ENCODE results near the gene PDCD6IP. TPM values are rescaled to one million over a fixed set of nuclear protein-coding genes. Genes with fewer than 3 reads are reported as not detected.

Gene PDCD6IP
- total RNA-seq, 1 experiment from 2014 or later: 266 TPM

DNA sequence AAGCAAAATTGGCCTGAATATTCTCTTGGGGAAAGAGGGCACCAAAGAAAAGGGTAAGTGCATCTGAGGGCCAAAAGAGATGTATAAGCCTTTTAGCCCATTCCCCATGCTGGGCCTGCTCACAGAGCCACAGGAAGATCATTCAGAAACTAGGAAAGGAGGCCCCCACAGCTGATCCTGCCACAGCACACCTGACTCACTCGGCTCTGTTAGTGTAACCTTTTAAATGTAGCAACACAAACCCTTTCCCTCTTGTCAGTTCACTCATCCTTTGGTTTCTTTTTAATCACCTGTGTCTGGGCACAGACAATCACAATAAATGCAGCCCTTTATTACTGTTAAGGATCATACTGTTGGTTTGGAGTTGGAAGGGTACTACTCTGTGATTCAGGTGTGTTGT, 69.9 kb downstream of the PDCD6IP start:
- DNase-seq: no peak
- no peaks in the 10 kb centered on the region for H4K20me1 ChIP-seq (ENCODE audit: low read length)
- no peaks in the 10 kb centered on the region for H3K79me2 ChIP-seq (ENCODE audit: low read length)
- H3K9me3 ChIP-seq (ENCODE audit: low read length): no peaks in the 10 kb centered on the region
- TF ChIP-seq EZH2phosphoT487 (IDR thresholded peaks at IDR 0.05; ENCODE audit: borderline replicate concordance, low read length) (no peak), EZH2 (IDR thresholded peaks at IDR 0.05; ENCODE audit: low read length, unreplicated experiment) (no peak)
- TF ChIP-seq, protein P1, sequence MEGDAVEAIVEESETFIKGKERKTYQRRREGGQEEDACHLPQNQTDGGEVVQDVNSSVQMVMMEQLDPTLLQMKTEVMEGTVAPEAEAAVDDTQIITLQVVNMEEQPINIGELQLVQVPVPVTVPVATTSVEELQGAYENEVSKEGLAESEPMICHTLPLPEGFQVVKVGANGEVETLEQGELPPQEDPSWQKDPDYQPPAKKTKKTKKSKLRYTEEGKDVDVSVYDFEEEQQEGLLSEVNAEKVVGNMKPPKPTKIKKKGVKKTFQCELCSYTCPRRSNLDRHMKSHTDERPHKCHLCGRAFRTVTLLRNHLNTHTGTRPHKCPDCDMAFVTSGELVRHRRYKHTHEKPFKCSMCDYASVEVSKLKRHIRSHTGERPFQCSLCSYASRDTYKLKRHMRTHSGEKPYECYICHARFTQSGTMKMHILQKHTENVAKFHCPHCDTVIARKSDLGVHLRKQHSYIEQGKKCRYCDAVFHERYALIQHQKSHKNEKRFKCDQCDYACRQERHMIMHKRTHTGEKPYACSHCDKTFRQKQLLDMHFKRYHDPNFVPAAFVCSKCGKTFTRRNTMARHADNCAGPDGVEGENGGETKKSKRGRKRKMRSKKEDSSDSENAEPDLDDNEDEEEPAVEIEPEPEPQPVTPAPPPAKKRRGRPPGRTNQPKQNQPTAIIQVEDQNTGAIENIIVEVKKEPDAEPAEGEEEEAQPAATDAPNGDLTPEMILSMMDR (conservative IDR thresholded peaks at IDR 0.05; ENCODE audit: low read depth, low read length): no peak
- H3K4me2 ChIP-seq (ENCODE audit: low read length): no peak overlapping the region
- no peak overlapping the region for H2AFZ ChIP-seq (ENCODE audit: low read length)
- ChIA-PET CTCF (no interaction called here), POLR2A (ENCODE audit: unreplicated experiment) (no interaction called here)
- BruUV-seq (replicated peaks): no TSS peak
- no peaks in the 10 kb centered on the region for H3K4me1 ChIP-seq (ENCODE audit: insufficient read depth, low read length)
- no peaks in the 10 kb centered on the region for H3K27me3 ChIP-seq (ENCODE audit: low read length)
- H3K27ac ChIP-seq (ENCODE audit: low read length): no peak overlapping the region
- H3K9me2 ChIP-seq (replicated peaks; ENCODE audit: low read length): no peaks in the 10 kb centered on the region
- H3F3A ChIP-seq (ENCODE audit: low read length, unreplicated experiment): no peaks in the 10 kb centered on the region
- no peak overlapping the region for H3K4me3 ChIP-seq (ENCODE audit: low read length)
- peaks cover 31% of the 10 kb centered on the region for H3K36me3 ChIP-seq (ENCODE audit: low read depth, low read length)
- no peak overlapping the region for H3K9ac ChIP-seq (ENCODE audit: low read length)
- intact Hi-C loops (cut with micrococcal nuclease): no loop called here
- no peak for ATAC-seq

DNA sequence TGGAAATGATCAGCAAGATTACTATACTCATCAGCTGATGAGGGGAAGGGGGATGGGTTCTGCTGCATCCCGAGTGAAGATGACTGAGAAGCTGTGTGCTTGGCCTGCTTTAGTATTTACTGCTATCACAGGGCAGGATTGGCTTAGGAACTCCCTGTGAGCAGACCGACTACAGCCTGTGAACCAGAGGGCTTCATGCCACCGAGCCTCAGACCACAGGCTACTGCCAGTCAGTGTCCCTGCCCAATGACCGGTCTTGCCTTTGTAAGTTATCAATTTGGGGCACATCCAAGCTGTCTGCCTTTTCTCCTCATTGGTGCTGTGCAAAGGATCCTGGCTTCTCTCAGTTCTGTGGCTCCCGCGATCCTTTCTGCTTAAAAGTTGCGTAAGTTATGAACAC, 71.5 kb downstream of the PDCD6IP start:
- Histone ChIP-seq H3F3A (ENCODE audit: low read length, unreplicated experiment) (no peaks in the 10 kb centered on the region), H3K9ac (ENCODE audit: low read length) (no peak overlapping the region), H4K20me1 (ENCODE audit: low read length) (no peaks in the 10 kb centered on the region), H3K27me3 (ENCODE audit: low read length) (no peaks in the 10 kb centered on the region), H3K9me2 (replicated peaks; ENCODE audit: low read length) (no peaks in the 10 kb centered on the region), H3K27ac (ENCODE audit: low read length) (no peak overlapping the region), H2AFZ (ENCODE audit: low read length) (no peak overlapping the region), H3K4me2 (ENCODE audit: low read length) (no peak overlapping the region), H3K4me1 (ENCODE audit: insufficient read depth, low read length) (no peaks in the 10 kb centered on the region), H3K79me2 (ENCODE audit: low read length) (no peaks in the 10 kb centered on the region), H3K36me3 (ENCODE audit: low read depth, low read length) (peaks cover 19% of the 10 kb centered on the region), H3K4me3 (ENCODE audit: low read length) (no peak overlapping the region), H3K9me3 (ENCODE audit: low read length) (no peaks in the 10 kb centered on the region)
- CTCF ChIA-PET: no interaction called here
- no TSS peak for BruUV-seq (replicated peaks)
- no peak for TF ChIP-seq EZH2 (IDR thresholded peaks at IDR 0.05; ENCODE audit: low read length, unreplicated experiment)
- TF ChIP-seq, protein P1 (conservative IDR thresholded peaks at IDR 0.05; ENCODE audit: low read depth, low read length): no peak
- TF ChIP-seq EZH2phosphoT487 (IDR thresholded peaks at IDR 0.05; ENCODE audit: borderline replicate concordance, low read length): no peak
- POLR2A ChIA-PET (ENCODE audit: unreplicated experiment): no interaction called here
- intact Hi-C loops (cut with micrococcal nuclease): no loop called here
- DNase-seq (no peak), ATAC-seq (no peak)

DNA sequence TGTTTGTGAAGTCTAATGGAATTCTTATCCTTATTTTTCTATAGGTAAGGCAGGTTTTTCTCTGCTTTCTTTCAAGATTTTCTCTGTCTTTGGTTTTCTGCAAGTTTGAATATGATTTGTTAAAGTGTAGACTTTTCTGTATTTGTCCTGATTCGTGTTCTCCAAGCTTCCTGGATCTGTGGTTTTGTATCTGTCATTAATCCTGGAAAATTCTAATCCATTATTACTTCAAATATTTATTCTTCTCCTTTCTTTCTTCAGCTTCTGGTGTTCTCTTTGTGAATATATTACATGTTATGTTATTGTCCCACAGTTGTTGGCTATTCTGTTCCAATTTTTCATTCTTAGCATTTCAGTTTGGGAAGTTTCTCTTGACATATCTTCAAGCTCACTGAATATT, 76.4 kb downstream of the PDCD6IP start:
- CTCF ChIA-PET: no interaction called here
- BruUV-seq (replicated peaks): no TSS peak
- H4K20me1 ChIP-seq (ENCODE audit: low read length): no peaks in the 10 kb centered on the region

More for the DNA sequence above, 76.4 kb downstream of the PDCD6IP start:
- no peaks in the 10 kb centered on the region for H3K4me1 ChIP-seq (ENCODE audit: insufficient read depth, low read length)
- H3K79me2 ChIP-seq (ENCODE audit: low read length): no peaks in the 10 kb centered on the region
- H3K36me3 ChIP-seq (ENCODE audit: low read depth, low read length): no peaks in the 10 kb centered on the region
- H3K9me2 ChIP-seq (replicated peaks; ENCODE audit: low read length): no peaks in the 10 kb centered on the region
- H3K9ac ChIP-seq (ENCODE audit: low read length): no peak overlapping the region
- no peak overlapping the region for H2AFZ ChIP-seq (ENCODE audit: low read length)
- H3K4me3 ChIP-seq (ENCODE audit: low read length): no peak overlapping the region
- intact Hi-C loops (cut with micrococcal nuclease): no loop called here
- DNase-seq: no peak
- TF ChIP-seq, protein P1 (conservative IDR thresholded peaks at IDR 0.05; ENCODE audit: low read depth, low read length): no peak
- TF ChIP-seq EZH2 (IDR thresholded peaks at IDR 0.05; ENCODE audit: low read length, unreplicated experiment) (no peak), EZH2phosphoT487 (IDR thresholded peaks at IDR 0.05; ENCODE audit: borderline replicate concordance, low read length) (no peak)
- ATAC-seq: no peak
- no peaks in the 10 kb centered on the region for H3K27me3 ChIP-seq (ENCODE audit: low read length)
- H3K27ac ChIP-seq (ENCODE audit: low read length): no peak overlapping the region
- no peaks in the 10 kb centered on the region for H3K9me3 ChIP-seq (ENCODE audit: low read length)
- no peak overlapping the region for H3K4me2 ChIP-seq (ENCODE audit: low read length)
- no peaks in the 10 kb centered on the region for H3F3A ChIP-seq (ENCODE audit: low read length, unreplicated experiment)
- POLR2A ChIA-PET (ENCODE audit: unreplicated experiment): no interaction called here
